Colonic mucosa (tissue), 4 donors: Measurements from ENCODE around the gene MAP2K3. TPM values are rescaled to one million over a fixed set of nuclear protein-coding genes. Genes with fewer than 3 reads are reported as not detected.
"Not testable (repeated sequence)": the region's sequence is repeated elsewhere in the genome, so short reads cannot be mapped to it uniquely, and the experiment has no call there.

Source experiments
- DNase-seq: peaks from one replicate; pipeline ENCODE4 v3.0.0-alpha.2; 2020
- H3K27ac ChIP-seq: fragments of 200-600 bp; one replicate; pipeline ENCODE4 v1.8.0; 2021
- H3K27me3 ChIP-seq: fragments of 200-600 bp; one replicate; pipeline ENCODE4 v1.8.0; 2021
- H3K36me3 ChIP-seq: fragments of 200-600 bp; one replicate; pipeline ENCODE4 v1.8.0; 2021
- H3K4me1 ChIP-seq: fragments of 200-600 bp; one replicate; pipeline ENCODE4 v1.8.0; 2021; ENCODE audit warnings: mild to moderate bottlenecking
- H3K4me3 ChIP-seq: fragments of 200-600 bp; one replicate; pipeline ENCODE4 v1.8.0; 2021
- H3K9ac ChIP-seq, 2 donors: one replicate each; pipeline ENCODE4 v1.7.0; 2013; ENCODE audit warnings: control low read depth in 2 of 2, low read depth in 2 of 2, low read length in 2 of 2
- H3K9me3 ChIP-seq: fragments of 200-600 bp; one replicate; pipeline ENCODE4 v1.8.0; 2021
- CTCF ChIP-seq: fragments of 200-600 bp; IDR thresholded peaks from one replicate; pipeline ENCODE4 v1.8.0; 2022; ENCODE audit warnings: antibody characterized with exemption, mild to moderate bottlenecking
- intact Hi-C: fragments of 100-400 bp; cut with DNase I; formaldehyde crosslinking; loops from one replicate; pipeline ENCODE4 v1.14.1; 2022
- total RNA-seq, 2 donors: library from RNA; stranded (reverse); fragmentation: NEBNext Ultra II Directional in 1 of 2; extraction: Animal tissue kit (Norgen Biotek cat#: 25700) in 1 of 2; gene quantifications; one replicate each; pipeline ENCODE4 v1.2.1, GENCODE V29; 2021
- donor health status: healthy.
- donor health status: DM: no; HTN: no; CAD: no.
- donor health status: DM: no; HTN: no; CAD: no.

Gene MAP2K3
- total RNA-seq, 2 donors from 2014 or later: 64.5 to 67.1 TPM

DNA sequence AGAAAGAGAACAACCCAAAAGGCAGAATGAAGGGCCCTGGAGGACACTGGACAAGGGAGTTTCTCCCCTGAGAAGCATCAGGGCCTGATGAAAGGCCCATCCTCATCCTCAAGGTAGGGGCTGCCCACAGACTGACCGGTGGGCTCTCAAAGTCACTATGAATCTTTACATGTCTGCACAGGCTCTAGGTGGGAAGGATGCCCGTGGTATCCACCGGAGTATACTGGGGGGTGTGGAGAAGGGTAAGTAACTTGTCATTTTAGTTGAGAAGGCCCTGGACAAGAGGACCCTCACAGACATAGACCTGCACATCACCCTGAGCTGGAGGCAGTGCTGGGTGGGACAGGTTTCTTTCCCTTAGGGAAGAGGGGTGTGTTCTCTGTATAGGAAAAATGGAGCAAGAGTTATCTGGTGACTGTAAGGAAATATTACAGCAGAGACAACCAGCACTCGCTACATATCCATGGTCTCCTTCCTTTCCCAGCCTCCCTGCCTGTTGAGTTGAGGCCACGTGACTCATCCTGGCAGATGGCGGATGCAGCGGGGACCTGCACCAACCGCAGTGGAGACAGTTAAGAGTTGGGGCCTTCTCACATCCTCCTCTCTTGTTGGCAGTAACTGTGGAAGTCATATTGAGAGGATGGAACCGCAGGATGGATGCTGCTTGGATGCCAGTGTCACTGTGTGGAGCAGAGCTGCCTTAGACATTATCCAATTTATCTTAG, 46.1 kb downstream of the MAP2K3 start:
- H3K27me3 ChIP-seq: no peaks in the 10 kb centered on the region
- no peaks in the 10 kb centered on the region for H3K9me3 ChIP-seq
- H3K27ac ChIP-seq: no peak overlapping the region
- no peaks in the 10 kb centered on the region for H3K4me1 ChIP-seq
- H3K4me3 ChIP-seq: no peak overlapping the region
- DNase-seq: no peak
- no peak for TF ChIP-seq CTCF
- no peaks in the 10 kb centered on the region for H3K36me3 ChIP-seq
- intact Hi-C loops: no loop called here
- H3K9ac ChIP-seq: no peak overlapping the region

DNA sequence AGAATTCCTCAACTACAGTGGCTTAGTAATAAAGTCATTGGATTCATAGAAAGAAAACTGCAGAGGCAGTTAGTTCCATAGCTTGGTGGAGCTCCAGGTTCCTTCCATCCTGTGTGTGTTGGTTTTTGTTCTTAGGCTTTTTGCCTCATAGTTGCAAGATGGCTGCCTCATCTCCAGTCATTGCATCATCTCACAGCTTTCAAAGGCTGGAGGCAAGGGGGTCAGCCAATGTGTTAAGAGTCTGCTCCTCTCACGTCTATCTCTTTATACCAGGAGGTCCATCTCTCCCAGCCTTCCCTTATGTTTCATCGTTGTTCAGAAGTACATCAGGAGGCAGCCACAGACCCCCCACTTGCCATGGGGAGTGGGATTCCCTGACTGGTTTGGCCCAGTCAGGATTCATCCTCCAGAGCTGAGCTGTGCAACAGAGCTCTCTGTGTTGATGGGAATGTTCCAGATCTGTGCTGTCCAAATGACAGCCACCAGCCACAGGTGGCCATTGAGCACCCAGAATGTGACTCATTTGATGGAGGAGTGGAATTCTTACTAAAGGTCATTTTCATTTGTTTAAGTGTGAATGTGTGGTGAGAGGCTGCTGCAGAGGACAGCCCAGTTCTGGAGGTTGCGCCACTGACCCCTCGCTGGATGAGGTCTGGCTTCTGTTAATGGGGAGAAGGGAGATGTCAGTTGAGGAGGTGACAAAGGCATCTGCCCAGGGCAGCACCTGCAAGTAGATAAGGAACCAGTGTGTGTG, 52.2 kb downstream of the MAP2K3 start:
- H3K4me1 ChIP-seq, H3K9me3 ChIP-seq, H3K27ac ChIP-seq, H3K9ac ChIP-seq, H3K4me3 ChIP-seq, DNase-seq, H3K27me3 ChIP-seq, intact Hi-C loops, H3K36me3 ChIP-seq: not testable (repeated sequence)

DNA sequence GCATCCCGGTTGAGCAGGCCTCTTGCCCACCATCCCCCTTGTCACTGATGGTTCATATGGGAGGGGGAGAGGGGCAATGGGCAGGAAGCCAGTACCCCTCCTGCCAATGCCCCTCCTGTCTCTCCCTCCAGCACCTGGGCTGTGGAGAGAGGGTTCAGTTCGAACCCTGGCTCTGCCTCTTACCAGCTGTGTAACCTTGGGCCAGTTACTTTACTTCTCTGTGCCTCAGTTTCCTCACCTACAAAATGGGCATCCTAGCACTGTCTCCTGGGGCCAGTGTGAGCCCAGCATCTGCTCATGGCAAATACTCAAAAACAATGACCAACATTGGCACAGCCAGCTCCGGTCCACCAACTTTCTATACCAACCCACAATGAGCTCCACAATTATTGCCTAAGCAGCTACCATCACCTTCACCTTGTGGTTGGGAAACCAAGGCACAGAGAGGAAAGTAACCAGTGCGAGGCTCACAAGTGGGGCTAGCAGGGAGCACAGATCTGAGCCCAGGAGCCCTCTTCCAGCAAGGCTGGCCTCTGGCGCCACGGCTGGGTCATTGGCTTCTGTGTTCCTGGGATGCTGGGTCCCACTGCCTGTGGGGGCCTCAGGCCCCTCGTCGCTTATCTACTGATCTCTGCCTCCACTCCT, 53.6 kb downstream of the MAP2K3 start:
- H3K36me3 ChIP-seq, DNase-seq, intact Hi-C loops, H3K9ac ChIP-seq, H3K27ac ChIP-seq, H3K9me3 ChIP-seq, H3K4me3 ChIP-seq, H3K27me3 ChIP-seq, H3K4me1 ChIP-seq: not testable (repeated sequence)

- H3K4me3 ChIP-seq: no peak overlapping the region
- no peaks in the 10 kb centered on the region for H3K27me3 ChIP-seq
- no peak for DNase-seq
- intact Hi-C loops: no loop called here
- H3K36me3 ChIP-seq: no peaks in the 10 kb centered on the region
- H3K9ac ChIP-seq: no peak overlapping the region
- H3K9me3 ChIP-seq: no peaks in the 10 kb centered on the region
- H3K4me1 ChIP-seq: no peaks in the 10 kb centered on the region
- TF ChIP-seq CTCF: no peak
- no peak overlapping the region for H3K27ac ChIP-seq
Measured at GRCh38 chr17:21339011-21339410, 54.5 kb downstream of the MAP2K3 start.

- H3K9me3 ChIP-seq, H3K27me3 ChIP-seq, intact Hi-C loops, H3K36me3 ChIP-seq, H3K9ac ChIP-seq, H3K4me3 ChIP-seq, DNase-seq, H3K27ac ChIP-seq, H3K4me1 ChIP-seq: not testable (repeated sequence)
Measured at GRCh38 chr17:21339571-21339970, 55.1 kb downstream of the MAP2K3 start.

- H3K27me3 ChIP-seq, intact Hi-C loops, H3K9me3 ChIP-seq, H3K27ac ChIP-seq, H3K9ac ChIP-seq, H3K4me3 ChIP-seq, H3K36me3 ChIP-seq, H3K4me1 ChIP-seq, DNase-seq: not testable (repeated sequence)
Measured at GRCh38 chr17:21340407-21340806, 55.9 kb downstream of the MAP2K3 start.

DNA sequence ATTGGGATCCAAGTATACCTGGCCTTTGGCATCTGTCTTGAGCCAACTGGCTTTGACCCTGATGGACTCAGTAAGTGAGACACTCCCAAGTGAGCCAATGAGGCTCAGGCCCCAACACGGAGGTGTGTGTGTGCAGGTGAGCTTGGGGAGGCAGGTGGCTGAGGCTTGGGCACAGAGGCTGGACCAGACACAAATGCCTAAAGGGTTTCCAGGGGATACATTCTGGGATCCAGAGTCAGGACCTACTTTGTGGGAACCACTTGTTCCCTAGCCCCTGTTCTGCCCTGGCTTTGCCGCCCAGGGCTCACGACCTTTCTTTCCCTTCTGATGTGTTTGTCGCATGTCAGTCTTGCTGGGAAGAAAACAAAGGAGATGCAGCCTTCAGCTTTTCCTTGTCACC, 56.8 kb downstream of the MAP2K3 start:
- H3K27ac ChIP-seq, H3K27me3 ChIP-seq, intact Hi-C loops, H3K4me3 ChIP-seq, DNase-seq, H3K9me3 ChIP-seq, H3K9ac ChIP-seq, H3K4me1 ChIP-seq, H3K36me3 ChIP-seq: not testable (repeated sequence)

- H3K9me3 ChIP-seq, H3K4me3 ChIP-seq, H3K9ac ChIP-seq, intact Hi-C loops, H3K27ac ChIP-seq, DNase-seq, H3K27me3 ChIP-seq, H3K4me1 ChIP-seq, H3K36me3 ChIP-seq: not testable (repeated sequence)
Measured at GRCh38 chr17:21341925-21342540, 57.5 kb downstream of the MAP2K3 start.

DNA sequence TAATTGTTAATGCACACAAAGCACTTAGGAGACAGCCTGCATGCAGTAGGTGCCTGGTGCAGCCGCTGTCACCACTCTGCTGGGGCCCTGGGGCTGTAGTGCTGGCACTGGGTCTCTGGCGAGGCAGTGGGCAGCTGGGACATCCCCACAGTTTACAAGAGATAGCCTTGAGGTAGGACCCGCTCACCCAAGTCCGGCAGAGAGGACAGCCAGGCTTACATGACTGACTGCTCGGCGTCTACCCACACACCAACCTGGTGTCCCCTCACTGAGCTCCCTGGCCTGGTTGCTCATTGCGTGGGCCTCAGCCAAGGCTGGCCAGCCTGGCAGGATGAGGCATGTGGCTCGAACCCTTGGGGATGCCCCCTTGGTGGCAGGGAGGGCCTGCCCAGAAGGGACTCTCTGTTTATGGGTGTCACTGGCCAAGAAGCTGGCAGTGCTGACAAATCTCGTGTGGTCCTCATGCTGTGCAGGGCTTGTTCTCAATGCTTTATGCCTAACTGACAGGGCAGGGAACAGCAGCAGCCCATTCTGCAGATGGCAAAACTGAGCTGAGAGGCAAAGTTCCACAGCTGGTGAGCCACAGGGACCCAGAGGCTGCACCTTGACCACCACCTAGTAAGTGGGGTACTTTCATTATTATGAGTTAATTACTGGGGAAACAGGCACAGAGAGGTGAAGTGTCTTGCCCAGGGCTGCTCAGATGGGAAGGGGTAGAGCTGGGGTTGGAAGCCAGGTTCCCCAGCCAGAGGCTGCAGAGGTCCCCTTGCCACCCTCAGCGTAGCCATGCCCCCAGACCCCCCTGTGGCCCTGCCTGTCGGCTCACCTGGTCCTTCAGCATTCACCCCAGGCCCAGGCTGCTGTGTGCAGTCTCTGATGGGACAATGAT, 58.8 kb downstream of the MAP2K3 start:
- H3K4me1 ChIP-seq, DNase-seq, H3K36me3 ChIP-seq, H3K27ac ChIP-seq, H3K27me3 ChIP-seq, intact Hi-C loops, H3K4me3 ChIP-seq, H3K9ac ChIP-seq, H3K9me3 ChIP-seq: not testable (repeated sequence)

- intact Hi-C loops, H3K4me3 ChIP-seq, H3K27ac ChIP-seq, H3K27me3 ChIP-seq, H3K36me3 ChIP-seq, H3K9me3 ChIP-seq, DNase-seq, H3K4me1 ChIP-seq, H3K9ac ChIP-seq: not testable (repeated sequence)
Measured at GRCh38 chr17:21344801-21345200, 60.3 kb downstream of the MAP2K3 start.
